ENCODE results near the gene CTNS.

Gene CTNS

DNA sequence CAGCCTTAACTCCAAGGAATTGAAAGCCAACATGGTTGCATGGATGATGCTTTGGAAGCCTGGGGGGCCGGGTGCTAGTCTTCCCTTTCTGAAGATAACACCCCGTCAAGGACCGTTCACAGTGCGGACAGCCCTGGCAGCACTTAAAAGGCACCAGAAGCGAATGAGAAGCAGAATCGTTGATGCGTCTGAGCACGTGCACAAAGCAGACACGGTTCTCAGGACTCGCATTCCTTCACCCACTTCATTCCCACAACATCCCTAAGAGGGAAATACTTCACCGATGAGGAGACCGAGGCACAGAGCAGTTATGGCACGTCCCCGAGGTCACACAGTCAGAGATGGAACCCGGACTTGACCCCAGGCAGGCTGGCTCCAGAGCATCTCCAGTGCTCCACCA, 41.6 kb upstream of the CTNS start:
- TF ChIP-seq REST (IDR thresholded peaks at IDR 0.05; ENCODE audit: low read depth): no peak
- TF ChIP-seq NFIC (IDR thresholded peaks at IDR 0.05): no peak
- TF ChIP-seq YY1 (IDR thresholded peaks at IDR 0.05; ENCODE audit: low read depth): no peak
- no peak for TF ChIP-seq RAD21 (IDR thresholded peaks at IDR 0.05; ENCODE audit: low read depth)
- no peak for TF ChIP-seq TAF1 (IDR thresholded peaks at IDR 0.05; ENCODE audit: low read depth)
- TF ChIP-seq FOXM1 (IDR thresholded peaks at IDR 0.05; ENCODE audit: borderline replicate concordance, low read depth): no peak

- TF ChIP-seq TEAD4 (IDR thresholded peaks at IDR 0.05): no peak
Measured at GRCh38 chr17:3596804-3597464, 39.6 kb upstream of the CTNS start.

DNA sequence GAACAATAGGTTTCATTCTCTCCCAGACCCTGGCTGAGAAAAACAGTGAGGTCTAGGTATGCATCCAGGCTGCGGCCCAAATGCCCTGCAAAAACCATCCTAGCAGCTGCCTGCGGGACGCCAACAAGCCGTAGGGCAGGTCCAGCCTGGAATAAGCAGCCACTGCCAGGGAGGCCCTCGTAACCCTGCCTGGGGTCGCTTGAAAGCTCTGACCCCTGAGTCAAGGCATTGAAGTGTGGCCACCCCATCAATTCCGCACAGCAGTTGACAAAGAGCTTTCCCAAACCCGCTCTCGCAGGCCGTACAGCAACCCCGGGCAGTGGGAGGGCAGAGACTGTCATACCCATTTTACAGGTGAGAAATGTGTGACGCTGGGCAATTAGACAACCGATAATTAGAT, 38.5 kb upstream of the CTNS start:
- no peak for TF ChIP-seq TEAD4 (IDR thresholded peaks at IDR 0.05)
- no peak for TF ChIP-seq REST (IDR thresholded peaks at IDR 0.05; ENCODE audit: low read depth)
- TF ChIP-seq NFIC (IDR thresholded peaks at IDR 0.05): no peak
- no peak for TF ChIP-seq FOXM1 (IDR thresholded peaks at IDR 0.05; ENCODE audit: borderline replicate concordance, low read depth)
- TF ChIP-seq, protein P1, sequence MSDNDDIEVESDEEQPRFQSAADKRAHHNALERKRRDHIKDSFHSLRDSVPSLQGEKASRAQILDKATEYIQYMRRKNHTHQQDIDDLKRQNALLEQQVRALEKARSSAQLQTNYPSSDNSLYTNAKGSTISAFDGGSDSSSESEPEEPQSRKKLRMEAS (IDR thresholded peaks at IDR 0.05): no peak
- TF ChIP-seq TAF1 (IDR thresholded peaks at IDR 0.05; ENCODE audit: low read depth): no peak
- no peak for TF ChIP-seq RAD21 (IDR thresholded peaks at IDR 0.05; ENCODE audit: low read depth)
- no peak for TF ChIP-seq EGR1 (IDR thresholded peaks at IDR 0.05)
- no peak for TF ChIP-seq YY1 (IDR thresholded peaks at IDR 0.05; ENCODE audit: low read depth)
- TF ChIP-seq CEBPB (IDR thresholded peaks at IDR 0.05): no peak
- no peak for TF ChIP-seq ZBTB7A (IDR thresholded peaks at IDR 0.05; ENCODE audit: low read depth)
- no peak for TF ChIP-seq CREB1 (IDR thresholded peaks at IDR 0.05; ENCODE audit: low read depth)
- TF ChIP-seq TCF12 (IDR thresholded peaks at IDR 0.05; ENCODE audit: low read depth): no peak
- TF ChIP-seq USF1 (IDR thresholded peaks at IDR 0.05): no peak
- no peak for TF ChIP-seq EP300 (IDR thresholded peaks at IDR 0.05; ENCODE audit: borderline replicate concordance)

- no peak for TF ChIP-seq CEBPB (IDR thresholded peaks at IDR 0.05)
- TF ChIP-seq USF1 (IDR thresholded peaks at IDR 0.05): no peak
- TF ChIP-seq FOXM1 (IDR thresholded peaks at IDR 0.05; ENCODE audit: borderline replicate concordance, low read depth): no peak
- no peak for TF ChIP-seq TAF1 (IDR thresholded peaks at IDR 0.05; ENCODE audit: low read depth)
- no peak for TF ChIP-seq REST (IDR thresholded peaks at IDR 0.05; ENCODE audit: low read depth)
- TF ChIP-seq NFIC (IDR thresholded peaks at IDR 0.05): no peak
- no peak for TF ChIP-seq EGR1 (IDR thresholded peaks at IDR 0.05)
- no peak for TF ChIP-seq EP300 (IDR thresholded peaks at IDR 0.05; ENCODE audit: borderline replicate concordance)
Measured at GRCh38 chr17:3600529-3601205, 35.9 kb upstream of the CTNS start.

DNA sequence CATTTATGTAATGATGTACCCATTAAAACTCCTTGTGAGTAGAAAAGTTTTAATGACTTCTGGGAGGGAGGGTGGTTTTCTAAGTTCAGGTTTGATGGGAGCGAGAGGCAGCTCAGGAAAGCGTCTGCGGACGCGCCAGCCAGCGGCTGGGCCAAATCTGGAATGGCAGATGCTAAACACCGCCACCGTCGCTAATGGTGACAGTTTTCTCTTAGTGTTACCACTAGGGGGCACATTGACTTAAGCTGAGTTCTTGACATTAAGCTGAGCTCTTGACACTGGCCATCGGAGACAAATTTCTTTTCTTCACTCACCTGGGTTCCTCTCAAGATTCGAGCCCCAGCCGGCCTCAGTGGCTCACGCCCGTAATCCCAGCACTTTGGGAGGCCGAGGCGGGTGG, 34.1 kb upstream of the CTNS start:
- no peak for TF ChIP-seq RAD21 (IDR thresholded peaks at IDR 0.05; ENCODE audit: low read depth)
- TF ChIP-seq EP300 (IDR thresholded peaks at IDR 0.05; ENCODE audit: borderline replicate concordance): no peak
- TF ChIP-seq YY1 (IDR thresholded peaks at IDR 0.05; ENCODE audit: low read depth): no peak
- no peak for TF ChIP-seq TCF12 (IDR thresholded peaks at IDR 0.05; ENCODE audit: low read depth)
- no peak for TF ChIP-seq TAF1 (IDR thresholded peaks at IDR 0.05; ENCODE audit: low read depth)
- no peak for TF ChIP-seq REST (IDR thresholded peaks at IDR 0.05; ENCODE audit: low read depth)
- no peak for TF ChIP-seq USF1 (IDR thresholded peaks at IDR 0.05)
- TF ChIP-seq CREB1 (IDR thresholded peaks at IDR 0.05; ENCODE audit: low read depth): no peak
- TF ChIP-seq ZBTB7A (IDR thresholded peaks at IDR 0.05; ENCODE audit: low read depth): no peak
- TF ChIP-seq, protein P1 (IDR thresholded peaks at IDR 0.05): no peak
- no peak for TF ChIP-seq TEAD4 (IDR thresholded peaks at IDR 0.05)
- no peak for TF ChIP-seq NFIC (IDR thresholded peaks at IDR 0.05)
- no peak for TF ChIP-seq EGR1 (IDR thresholded peaks at IDR 0.05)
- no peak for TF ChIP-seq FOXM1 (IDR thresholded peaks at IDR 0.05; ENCODE audit: borderline replicate concordance, low read depth)
- no peak for TF ChIP-seq CEBPB (IDR thresholded peaks at IDR 0.05)
